GM12891 (cell line): ENCODE results near the gene HPD.
"Not testable (repeated sequence)": the region's sequence is repeated elsewhere in the genome, so short reads cannot be mapped to it uniquely, and the experiment has no call there.

ENCODE experiments used
- DNase-seq: peaks from one replicate; pipeline ENCODE4 v3.0.0; 2011; ENCODE audit warnings: low spot score; ENCODE audit not compliant: insufficient read length
- FAIRE-seq: peaks from 2 replicates; lab custom pipeline; 2011; peaks lifted over from hg19 to GRCh38; lab: Jason Lieb, UNC
- PAX5 ChIP-seq: IDR thresholded peaks from 2 replicates; pipeline ENCODE4 v1.6.1; 2011; ENCODE audit warnings: low read length, moderate library complexity, mild to moderate bottlenecking; ENCODE audit not compliant: insufficient read depth, severe bottlenecking
- POLR2A ChIP-seq: IDR thresholded peaks from 2 replicates; pipeline ENCODE4 v1.6.1; 2011; ENCODE audit warnings: low read depth, low read length, control low read depth
- POLR2AphosphoS5 ChIP-seq: IDR thresholded peaks from 2 replicates; pipeline ENCODE4 v1.6.1; 2011; ENCODE audit warnings: low read depth, low read length, control low read depth
- POU2F2 ChIP-seq: IDR thresholded peaks from 2 replicates; pipeline ENCODE4 v1.6.1; 2011; ENCODE audit warnings: low read depth, mild to moderate bottlenecking, control low read depth, low read length, moderate library complexity
- SPI1 ChIP-seq: IDR thresholded peaks from 2 replicates; pipeline ENCODE4 v1.6.1; 2011; ENCODE audit warnings: low read depth, low read length, control low read depth
- TAF1 ChIP-seq: IDR thresholded peaks from 2 replicates; pipeline ENCODE4 v1.6.1; 2011; ENCODE audit warnings: low read depth, low read length, control low read depth

HPD gene

GRCh38 chr12:121871467-121871866, 12.8 kb upstream of the HPD start:
- DNase-seq (no peak), FAIRE-seq (no peak)
- TF ChIP-seq PAX5 (no peak), POU2F2 (no peak), POLR2A (no peak), SPI1 (no peak), POLR2AphosphoS5 (no peak), TAF1 (no peak)

GRCh38 chr12:121869229-121869628, 10.6 kb upstream of the HPD start:
- FAIRE-seq, DNase-seq: not testable (repeated sequence)

DNA sequence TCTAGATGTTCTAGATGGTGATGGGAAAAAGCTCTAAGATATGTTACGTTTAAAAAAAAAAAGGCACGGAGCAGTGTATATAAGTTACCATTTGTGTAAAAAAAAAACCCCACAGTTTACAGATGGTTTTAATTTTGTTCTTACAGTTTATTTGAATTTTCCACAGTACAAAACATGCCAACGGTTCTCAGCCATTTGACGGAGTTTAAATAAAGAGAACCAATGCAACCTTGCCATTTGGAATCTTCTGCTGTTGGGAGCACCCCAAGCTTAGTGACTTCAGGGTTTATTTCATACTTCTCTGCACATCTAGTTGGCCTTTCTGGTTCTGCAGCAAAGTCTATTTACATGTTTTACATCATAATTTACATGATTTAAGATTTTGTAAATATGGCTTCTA, 7.7 kb upstream of the HPD start:
- TF ChIP-seq POLR2AphosphoS5 (no peak), SPI1 (no peak), TAF1 (no peak), PAX5 (no peak), POU2F2 (no peak), POLR2A (no peak)
- DNase-seq (no peak), FAIRE-seq (no peak)

GRCh38 chr12:121861636-121862254, 3.1 kb upstream of the HPD start:
- no peak for FAIRE-seq
- TF ChIP-seq SPI1 = no peak
- no peak for TF ChIP-seq POLR2AphosphoS5
- TF ChIP-seq PAX5 = no peak
- TF ChIP-seq TAF1 = no peak
- no peak for TF ChIP-seq POU2F2
- no peak for TF ChIP-seq POLR2A
- no peak for DNase-seq

DNA sequence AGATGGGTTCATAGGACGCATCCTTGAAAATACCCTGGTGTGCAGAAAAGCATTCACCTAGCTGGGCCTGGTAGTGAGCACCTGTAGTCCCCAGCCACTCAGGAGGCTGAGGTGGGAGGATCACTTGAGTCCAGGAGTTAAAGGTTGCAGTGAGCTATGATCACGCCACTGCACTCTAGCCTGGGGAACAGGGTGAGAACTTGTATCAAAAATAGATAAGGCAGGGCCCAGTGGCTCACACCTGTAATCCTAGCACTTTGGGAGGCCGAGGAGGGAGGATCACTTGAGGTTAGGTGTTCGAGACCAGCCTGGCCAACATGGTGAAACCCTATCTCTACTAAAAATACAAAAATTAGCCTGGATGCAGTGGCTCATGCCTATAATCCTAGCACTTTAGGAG, 2.0 kb upstream of the HPD start:
- not testable (repeated sequence) for DNase-seq, FAIRE-seq

DNA sequence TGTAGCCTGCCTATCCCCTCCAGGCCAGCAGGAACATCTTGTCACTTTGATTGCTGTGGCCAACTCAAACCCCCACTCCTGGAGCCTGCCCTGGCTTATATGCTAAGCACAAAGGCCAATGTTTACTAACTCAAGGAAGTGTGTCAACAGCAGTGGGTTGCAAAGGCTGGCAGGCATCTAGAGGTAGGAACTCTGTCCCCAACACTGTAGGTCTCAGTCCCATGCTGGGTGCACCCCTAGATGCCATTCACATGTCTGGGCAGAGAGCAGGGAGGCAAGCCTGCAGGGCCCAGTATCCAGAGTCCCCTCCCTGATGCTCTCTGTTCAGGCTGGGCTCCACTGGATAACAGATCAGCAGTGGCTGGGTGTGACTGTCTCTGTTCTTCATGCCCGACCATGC, 1.6 kb upstream of the HPD start:
- DNase-seq (no peak), FAIRE-seq (no peak)
- TF ChIP-seq SPI1 (no peak), POLR2A (no peak), PAX5 (no peak), TAF1 (no peak), POU2F2 (no peak)

DNA sequence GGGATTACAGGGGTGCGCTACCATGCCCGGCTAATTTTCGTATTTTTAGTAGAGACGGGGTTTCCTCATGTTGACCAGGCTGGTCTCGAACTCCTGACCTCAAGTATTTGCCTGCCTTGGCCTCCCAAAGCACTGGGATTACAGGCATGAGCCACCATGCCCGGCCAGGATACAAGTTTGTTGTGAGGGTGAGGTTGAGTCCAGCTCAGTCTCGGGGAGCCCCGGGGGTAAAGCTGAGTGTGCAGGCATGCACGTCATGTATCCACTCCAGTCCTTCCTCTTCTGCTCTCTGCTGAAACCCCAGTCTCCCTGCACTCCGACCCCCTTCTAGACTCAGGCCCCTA, 369 bp downstream of the HPD start:
- TF ChIP-seq POLR2AphosphoS5 = no peak
- TF ChIP-seq PAX5 = no peak
- TF ChIP-seq POLR2A = no peak
- TF ChIP-seq SPI1 = no peak
- TF ChIP-seq POU2F2 = no peak
- TF ChIP-seq TAF1 = no peak
- FAIRE-seq = no peak
- DNase-seq = no peak

DNA sequence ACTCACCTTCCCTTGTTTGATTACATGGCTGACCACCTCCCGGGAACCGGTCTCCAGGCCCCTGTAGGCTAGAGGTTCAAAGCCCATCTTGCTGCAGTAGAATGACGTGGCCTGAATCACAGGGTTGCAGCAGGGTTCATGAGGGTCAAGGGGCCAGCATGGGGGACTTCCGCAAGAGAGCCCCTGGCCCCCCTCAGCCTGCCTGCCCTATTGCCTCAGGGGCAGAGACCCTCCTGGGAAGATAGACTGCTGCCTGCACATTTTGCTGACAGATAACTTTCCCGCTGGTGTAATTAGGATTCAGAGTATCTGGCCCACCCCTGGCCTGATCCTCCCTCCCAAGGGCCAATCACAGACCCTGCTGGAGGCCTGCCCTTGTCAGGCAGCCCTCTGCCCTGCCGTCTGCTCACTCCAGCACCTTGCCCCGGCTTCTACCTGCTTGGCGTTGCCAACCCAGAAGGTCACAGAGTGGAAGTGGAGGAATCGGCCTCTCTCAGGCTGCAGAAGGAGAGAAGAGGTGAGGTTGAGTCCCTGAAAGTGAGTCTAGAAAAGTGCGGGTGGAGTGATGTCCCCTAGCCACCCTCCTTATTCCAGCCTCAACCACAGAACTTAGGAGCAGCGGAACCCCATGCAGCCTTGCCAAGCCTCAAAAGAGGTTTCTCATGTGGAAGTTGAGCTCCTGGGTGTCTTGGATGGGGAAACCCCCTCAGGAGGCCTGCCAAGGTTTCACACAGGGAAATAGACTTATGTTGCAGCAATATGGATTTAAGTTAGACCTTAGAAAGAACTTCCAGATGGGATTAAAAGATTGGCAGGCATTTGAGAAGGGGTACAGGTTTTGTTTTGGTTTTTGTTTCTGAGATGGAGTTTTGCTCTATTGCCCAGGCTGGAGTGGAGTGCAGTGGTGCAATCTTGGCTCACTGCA, 1.1 kb downstream of the HPD start:
- no peak for FAIRE-seq
- DNase-seq = no peak
- TF ChIP-seq TAF1 = no peak
- no peak for TF ChIP-seq PAX5
- TF ChIP-seq POLR2A = no peak
- TF ChIP-seq SPI1 = no peak
- no peak for TF ChIP-seq POU2F2
- TF ChIP-seq POLR2AphosphoS5 = no peak

DNA sequence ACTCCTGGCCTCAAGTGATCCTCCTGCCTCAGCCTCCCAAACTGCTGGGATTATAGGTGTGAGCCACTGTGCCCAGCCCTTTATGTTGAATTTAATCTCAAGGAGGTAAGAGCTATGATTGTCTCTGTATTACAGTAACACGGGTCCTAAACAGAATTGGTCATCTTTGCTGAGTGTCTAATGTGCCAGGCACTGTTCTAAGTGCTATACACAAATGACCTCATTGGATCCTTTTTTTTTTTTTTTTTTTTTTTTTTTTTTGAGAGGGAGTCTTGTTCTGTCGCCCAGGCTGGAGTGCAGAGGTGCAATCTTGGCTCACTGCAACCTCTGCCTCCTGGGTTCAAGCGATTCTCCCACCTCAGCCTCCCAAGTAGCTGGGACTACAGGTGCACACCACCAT, 6.3 kb downstream of the HPD start:
- not testable (repeated sequence) for FAIRE-seq, DNase-seq

- FAIRE-seq = peak; percentile 62
- no peak for DNase-seq
- TF ChIP-seq POLR2AphosphoS5 (no peak), SPI1 (peak; percentile 76), PAX5 (no peak)
Measured at GRCh38 chr12:121849665-121850064, 9.0 kb downstream of the HPD start.

DNA sequence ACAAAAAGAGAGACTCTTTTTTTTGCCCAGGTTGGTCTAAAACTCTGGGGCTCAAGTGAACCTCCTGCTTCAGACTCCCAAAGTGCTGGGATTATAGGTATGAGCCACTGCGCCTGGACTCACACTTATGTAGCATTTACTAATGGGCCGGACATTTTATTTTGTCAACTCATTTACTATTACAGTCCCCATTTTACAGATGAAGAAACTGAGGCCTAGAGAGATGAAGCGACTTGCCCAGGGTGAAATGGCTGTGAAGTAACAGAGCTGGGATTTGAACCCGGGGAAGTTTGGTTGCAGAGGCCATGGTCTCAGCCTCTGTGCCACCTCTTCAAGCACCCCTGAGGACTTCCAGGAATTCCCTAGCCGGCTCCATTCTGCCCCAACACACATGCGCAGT, 9.4 kb downstream of the HPD start:
- no peak for FAIRE-seq
- no peak for DNase-seq
- TF ChIP-seq POU2F2 (no peak), PAX5 (no peak), POLR2A (no peak), POLR2AphosphoS5 (no peak), SPI1 (no peak), TAF1 (no peak)
